ENCODE data around the gene MAP2K3. TPM values are rescaled to one million over a fixed set of nuclear protein-coding genes. Genes with fewer than 3 reads are reported as not detected.

MAP2K3 gene
- total and polyA plus RNA-seq, 9 donors = 9.1 to 45.5 (median 17.6) TPM

GRCh38 chr17:21272881-21273792, 11.4 kb upstream of the MAP2K3 start:
- H3K4me1 ChIP-seq (ENCODE audit: insufficient read depth) = no peaks in the 10 kb centered on the region
- H3K9me3 ChIP-seq = no peaks in the 10 kb centered on the region
- no peaks in the 10 kb centered on the region for H3K27me3 ChIP-seq
- TF ChIP-seq, protein P1, sequence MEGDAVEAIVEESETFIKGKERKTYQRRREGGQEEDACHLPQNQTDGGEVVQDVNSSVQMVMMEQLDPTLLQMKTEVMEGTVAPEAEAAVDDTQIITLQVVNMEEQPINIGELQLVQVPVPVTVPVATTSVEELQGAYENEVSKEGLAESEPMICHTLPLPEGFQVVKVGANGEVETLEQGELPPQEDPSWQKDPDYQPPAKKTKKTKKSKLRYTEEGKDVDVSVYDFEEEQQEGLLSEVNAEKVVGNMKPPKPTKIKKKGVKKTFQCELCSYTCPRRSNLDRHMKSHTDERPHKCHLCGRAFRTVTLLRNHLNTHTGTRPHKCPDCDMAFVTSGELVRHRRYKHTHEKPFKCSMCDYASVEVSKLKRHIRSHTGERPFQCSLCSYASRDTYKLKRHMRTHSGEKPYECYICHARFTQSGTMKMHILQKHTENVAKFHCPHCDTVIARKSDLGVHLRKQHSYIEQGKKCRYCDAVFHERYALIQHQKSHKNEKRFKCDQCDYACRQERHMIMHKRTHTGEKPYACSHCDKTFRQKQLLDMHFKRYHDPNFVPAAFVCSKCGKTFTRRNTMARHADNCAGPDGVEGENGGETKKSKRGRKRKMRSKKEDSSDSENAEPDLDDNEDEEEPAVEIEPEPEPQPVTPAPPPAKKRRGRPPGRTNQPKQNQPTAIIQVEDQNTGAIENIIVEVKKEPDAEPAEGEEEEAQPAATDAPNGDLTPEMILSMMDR (IDR thresholded peaks at IDR 0.05) = no peak
- TF ChIP-seq EP300 (IDR thresholded peaks at IDR 0.05) (no peak), POLR2A (IDR thresholded peaks at IDR 0.05) (no peak)
- H3K36me3 ChIP-seq = no peaks in the 10 kb centered on the region
- H3K4me3 ChIP-seq = no peak overlapping the region
- DNase-seq = no peak
- no peak overlapping the region for H3K27ac ChIP-seq
- intact Hi-C loops (cut with DNase I) = loop anchor here in 1 of 4 donors (10.0 kb wide), 1 partner anchor 148 kb away; the partner anchor contains the start of gene DHRS7B
- 79 to 82% (median 80%) methylated on average over 14 of the region's 14 CpGs for WGBS, 3 donors

GRCh38 chr17:21275047-21275578, 9.4 kb upstream of the MAP2K3 start:
- Histone ChIP-seq H3K4me1 (ENCODE audit: insufficient read depth) (no peaks in the 10 kb centered on the region), H3K4me3 (peak overlapping the region; percentile 67), H3K27ac (peak overlapping the region in 1 of 2 donors; percentile 40), H3K9me3 (no peaks in the 10 kb centered on the region), H3K36me3 (no peaks in the 10 kb centered on the region), H3K27me3 (no peaks in the 10 kb centered on the region)
- TF ChIP-seq, protein P1 (IDR thresholded peaks at IDR 0.05) = no peak
- TF ChIP-seq POLR2A (IDR thresholded peaks at IDR 0.05) (no peak), EP300 (IDR thresholded peaks at IDR 0.05) (no peak)
- 8 to 9% (median 9%) methylated on average over 14 to 20 of the region's 20 CpGs for WGBS, 3 donors
- intact Hi-C loops (cut with DNase I) = loop anchor here in 2 of 4 donors (5.0 to 10.0 kb wide), 2 partner anchors 150 to 237 kb away; partner anchors contain the start of gene DHRS7B (in 1 of the 2)
- peak in 3 of 5 donors; percentile 29 to 46 (median 38) for DNase-seq

GRCh38 chr17:21275579-21276263, 8.8 kb upstream of the MAP2K3 start:
- no peak for TF ChIP-seq EP300 (IDR thresholded peaks at IDR 0.05)
- TF ChIP-seq, protein P1 (IDR thresholded peaks at IDR 0.05) = peak in 1 of 3 donors; percentile 19
- TF ChIP-seq POLR2A (IDR thresholded peaks at IDR 0.05) = no peak
- intact Hi-C loops (cut with DNase I) = loop anchor here in 2 of 4 donors (5.0 to 10.0 kb wide), 2 partner anchors 151 to 237 kb away; partner anchors contain the start of gene DHRS7B (in 1 of the 2)
- Histone ChIP-seq H3K27me3 (no peaks in the 10 kb centered on the region), H3K4me1 (ENCODE audit: insufficient read depth) (no peaks in the 10 kb centered on the region), H3K4me3 (peak overlapping the region; percentile 67), H3K27ac (peak overlapping the region in 1 of 2 donors; percentile 40), H3K36me3 (no peaks in the 10 kb centered on the region), H3K9me3 (no peaks in the 10 kb centered on the region)
- WGBS, 3 donors = 0 to 1% (median 1%) methylated on average over 45 to 52 of the region's 52 CpGs
- DNase-seq = peak; percentile 87 to 95 (median 93)

DNA sequence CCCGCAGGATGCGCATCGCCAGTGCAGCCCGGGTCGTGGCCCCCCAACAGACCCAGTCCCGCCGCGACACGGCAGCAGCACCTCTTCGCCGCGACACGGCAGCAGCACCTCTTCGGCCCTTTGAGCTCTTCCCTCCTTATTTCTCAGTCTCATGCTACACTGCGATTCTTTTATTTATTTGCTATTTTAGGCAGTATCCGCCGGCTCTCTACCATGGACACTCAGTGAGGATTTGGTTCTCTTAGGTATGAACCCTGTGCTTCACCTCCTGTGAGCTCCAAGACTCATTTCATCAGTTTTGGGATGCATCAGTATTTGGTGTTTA, 8.3 kb upstream of the MAP2K3 start:
- no peaks in the 10 kb centered on the region for H3K27me3 ChIP-seq
- peak overlapping the region in 1 of 2 donors; percentile 40 for H3K27ac ChIP-seq
- intact Hi-C loops (cut with DNase I) = loop anchor here in 2 of 4 donors (5.0 to 10.0 kb wide), 2 partner anchors 151 to 236 kb away; partner anchors contain the start of gene DHRS7B (in 1 of the 2)

More for the DNA sequence above, 8.3 kb upstream of the MAP2K3 start:
- no peak for DNase-seq
- Histone ChIP-seq H3K36me3 (no peaks in the 10 kb centered on the region), H3K4me1 (ENCODE audit: insufficient read depth) (no peaks in the 10 kb centered on the region), H3K4me3 (peak overlapping the region; percentile 67), H3K9me3 (no peaks in the 10 kb centered on the region)
- no peak for TF ChIP-seq POLR2A (IDR thresholded peaks at IDR 0.05)
- TF ChIP-seq, protein P1 (IDR thresholded peaks at IDR 0.05) = no peak
- TF ChIP-seq EP300 (IDR thresholded peaks at IDR 0.05) = no peak
- WGBS, 3 donors = 4 to 9% (median 7%) methylated on average over 17 of the region's 17 CpGs

Measured in ovary (tissue), 9 donors.